ENCODE results near the gene SNTA1. TPM values are rescaled to one million over a fixed set of nuclear protein-coding genes. Genes with fewer than 3 reads are reported as not detected.

SNTA1 gene
- total and polyA plus RNA-seq, 2 experiments from 2014 or later = 3.8 to 9.3 TPM

- Histone ChIP-seq H3K4me1 (ENCODE audit: insufficient read depth) (peaks cover 6% of the 10 kb centered on the region; the same call in 1 of the 2 replicates), H4K20me1 (replicated peaks; ENCODE audit: insufficient read depth) (peaks cover 10% of the 10 kb centered on the region; the same call in 1 of the 2 replicates), H3K27ac (ENCODE audit: low read depth) (no peak overlapping the region), H3K9me2 (ENCODE audit: insufficient read depth) (no peaks in the 10 kb centered on the region), H3K4me2 (peak overlapping the region; percentile 98), H3K27me3 (ENCODE audit: insufficient read depth) (no peaks in the 10 kb centered on the region), H3K36me3 (ENCODE audit: insufficient read depth) (no peaks in the 10 kb centered on the region), H3K4me3 (peak overlapping the region; percentile 99), H2AFZ (peak overlapping the region; percentile 57), H3K79me2 (replicated peaks; ENCODE audit: insufficient read depth) (peaks cover 53% of the 10 kb centered on the region), H3F3A (replicated peaks; ENCODE audit: low read depth) (0 out of 2 replicates have a peak, but pooled peaks cover 4% of the 10 kb centered on the region)
- TF ChIP-seq ZNF331 (CRISPR knock-in tag; IDR thresholded peaks at IDR 0.05; ENCODE audit: low read depth) (no peak), ETS1 (IDR thresholded peaks at IDR 0.05) (no peak), CTCF (conservative IDR thresholded peaks at IDR 0.05; ENCODE audit: low read depth in 2 of 2) (peak; percentile 16 to 21; a peak in 1 of 4 replicates), REST (IDR thresholded peaks at IDR 0.05; ENCODE audit: unreplicated experiment) (no peak), EZH2 (IDR thresholded peaks at IDR 0.05; ENCODE audit: low read depth, unreplicated experiment) (no peak)
- peaks cover 6% of the 10 kb centered on the region; the same call in 2 of the 3 replicates for H3K36me3 Mint-ChIP-seq (ENCODE audit: low read depth)
- no peak overlapping the region for H3K27ac Mint-ChIP-seq
- H3K4me3 Mint-ChIP-seq = peak overlapping the region; percentile 95
- no peaks in the 10 kb centered on the region for H3K9me3 Mint-ChIP-seq
- DNase-seq (ENCODE audit: low spot score) (peak; percentile 38), ATAC-seq (peak; percentile 69)
- H3K4me1 Mint-ChIP-seq = peaks cover 11% of the 10 kb centered on the region; the same call in 2 of the 3 replicates
- peaks cover 4% of the 10 kb centered on the region for H3K27me3 Mint-ChIP-seq (ENCODE audit: insufficient read depth, low read depth, poor library complexity)
Observed at GRCh38 chr20:33400812-33401183, 42.8 kb downstream of the SNTA1 start.

- peak overlapping the region; percentile 98 for H3K4me2 ChIP-seq
- H3K27ac Mint-ChIP-seq = no peak overlapping the region
- H3K36me3 Mint-ChIP-seq (ENCODE audit: low read depth) = peaks cover 8% of the 10 kb centered on the region; the same call in 2 of the 3 replicates
- peak overlapping the region; percentile 95 for H3K4me3 Mint-ChIP-seq
- no peaks in the 10 kb centered on the region for H3K27me3 ChIP-seq (ENCODE audit: insufficient read depth)
- ATAC-seq = no peak
- 0 out of 2 replicates have a peak, but pooled peaks cover 4% of the 10 kb centered on the region for H3F3A ChIP-seq (replicated peaks; ENCODE audit: low read depth)
- peaks cover 11% of the 10 kb centered on the region; the same call in 2 of the 3 replicates for H3K4me1 Mint-ChIP-seq
- H3K9me2 ChIP-seq (ENCODE audit: insufficient read depth) = no peaks in the 10 kb centered on the region
- TF ChIP-seq REST (IDR thresholded peaks at IDR 0.05; ENCODE audit: unreplicated experiment) = no peak
- no peak for TF ChIP-seq CTCF (conservative IDR thresholded peaks at IDR 0.05; ENCODE audit: low read depth in 2 of 2)
- no peak for DNase-seq (ENCODE audit: low spot score)
- peaks cover 61% of the 10 kb centered on the region for H3K79me2 ChIP-seq (replicated peaks; ENCODE audit: insufficient read depth)
- H3K9me3 Mint-ChIP-seq = no peaks in the 10 kb centered on the region
- H3K4me1 ChIP-seq (ENCODE audit: insufficient read depth) = peaks cover 6% of the 10 kb centered on the region; the same call in 1 of the 2 replicates
- no peak overlapping the region for H2AFZ ChIP-seq
- peaks cover 4% of the 10 kb centered on the region for H3K27me3 Mint-ChIP-seq (ENCODE audit: insufficient read depth, low read depth, poor library complexity)
- H3K27ac ChIP-seq (ENCODE audit: low read depth) = no peak overlapping the region
- H3K36me3 ChIP-seq (ENCODE audit: insufficient read depth) = no peaks in the 10 kb centered on the region
- peaks cover 13% of the 10 kb centered on the region for H4K20me1 ChIP-seq (replicated peaks; ENCODE audit: insufficient read depth)
- H3K4me3 ChIP-seq = peak overlapping the region; percentile 99
Observed at GRCh38 chr20:33399924-33400323, 43.6 kb downstream of the SNTA1 start.

Data from GM23338 (cell line).